NCI-H748 treated with DMSO at 0.1 percent for 48 hours (cell line): ENCODE data around the gene DCST1.

Experiments used
- DNase-seq: peaks from one replicate; lab custom pipeline; 2025; lab: John Stamatoyannopoulos, UW

DCST1 gene

DNA sequence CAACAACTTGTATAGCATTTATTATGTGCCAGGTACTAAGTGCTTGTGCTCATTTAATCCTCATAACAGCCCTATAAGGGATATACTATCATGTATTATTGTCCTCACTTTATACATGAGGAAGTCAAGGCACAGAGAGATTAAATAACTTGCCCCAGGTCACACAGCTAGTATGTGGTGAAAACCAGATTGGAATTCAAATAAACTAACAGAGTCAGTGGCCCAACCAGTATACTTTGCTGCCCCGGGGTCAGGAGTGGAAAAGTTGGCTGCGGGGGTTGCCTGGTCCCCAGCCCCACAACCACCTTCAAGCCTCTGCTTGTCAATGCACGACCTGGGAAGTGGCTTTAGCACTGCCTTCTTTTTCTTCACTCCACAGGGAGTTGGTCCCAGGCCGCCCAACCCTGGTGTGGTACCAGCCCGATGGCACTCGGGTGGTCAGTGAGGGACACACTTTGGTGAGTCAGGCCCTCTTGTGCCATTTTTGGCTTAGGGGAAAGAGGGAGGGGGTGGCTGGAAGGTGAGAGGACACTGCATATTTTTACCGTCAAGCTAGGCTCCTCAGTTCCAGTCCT, 20.0 kb downstream of the DCST1 start:
- no peak for DNase-seq

DNA sequence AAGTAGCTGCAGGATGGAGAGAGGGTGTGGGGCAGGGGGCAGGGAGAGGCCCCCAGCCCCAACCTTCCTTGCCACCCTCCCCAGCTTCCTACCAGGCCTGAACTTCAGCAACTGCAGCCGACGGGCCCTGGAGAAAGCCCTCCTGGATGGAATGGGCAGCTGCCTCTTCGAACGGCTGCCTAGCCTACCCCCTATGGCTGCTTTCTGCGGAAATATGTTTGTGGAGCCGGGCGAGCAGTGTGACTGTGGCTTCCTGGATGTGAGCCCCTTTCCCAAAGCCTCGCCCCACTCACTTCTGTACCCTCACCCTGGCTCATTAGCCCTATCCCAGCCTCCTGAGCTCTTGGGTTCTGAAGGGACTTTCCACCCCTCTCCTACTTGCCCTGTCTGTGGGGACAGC, 23.5 kb downstream of the DCST1 start:
- DNase-seq: no peak

DNA sequence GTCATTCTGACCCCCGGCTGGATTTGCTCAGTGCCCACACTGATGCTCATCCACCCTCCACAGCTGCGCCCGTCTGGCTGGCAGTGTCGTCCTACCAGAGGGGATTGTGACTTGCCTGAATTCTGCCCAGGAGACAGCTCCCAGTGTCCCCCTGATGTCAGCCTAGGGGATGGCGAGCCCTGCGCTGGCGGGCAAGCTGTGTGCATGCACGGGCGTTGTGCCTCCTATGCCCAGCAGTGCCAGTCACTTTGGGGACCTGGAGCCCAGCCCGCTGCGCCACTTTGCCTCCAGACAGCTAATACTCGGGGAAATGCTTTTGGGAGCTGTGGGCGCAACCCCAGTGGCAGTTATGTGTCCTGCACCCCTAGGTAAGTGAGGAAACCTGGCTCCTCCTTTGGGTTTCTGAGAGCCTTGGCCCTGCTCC, 24.2 kb downstream of the DCST1 start:
- DNase-seq: no peak

DNA sequence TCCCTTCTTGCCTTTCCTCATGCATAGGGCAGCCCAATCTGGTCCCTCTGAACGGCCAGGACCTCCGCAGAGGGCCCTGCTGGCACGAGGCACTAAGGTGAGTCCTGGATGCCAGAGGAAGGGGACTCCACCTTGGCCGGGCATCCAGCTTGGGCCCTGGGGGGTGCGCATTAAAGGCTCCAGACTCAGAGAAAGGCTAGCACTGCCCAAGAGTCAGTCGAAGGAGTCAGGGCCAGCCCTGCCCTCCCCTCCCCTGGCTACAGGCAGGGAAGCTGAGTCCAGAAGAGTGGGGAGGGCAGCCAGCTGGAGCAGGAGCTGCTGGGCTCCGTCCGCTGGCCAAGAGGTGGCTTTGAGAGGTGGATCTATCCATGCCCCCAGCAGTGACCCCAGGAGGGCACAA, 27.1 kb downstream of the DCST1 start:
- DNase-seq: no peak

DNA sequence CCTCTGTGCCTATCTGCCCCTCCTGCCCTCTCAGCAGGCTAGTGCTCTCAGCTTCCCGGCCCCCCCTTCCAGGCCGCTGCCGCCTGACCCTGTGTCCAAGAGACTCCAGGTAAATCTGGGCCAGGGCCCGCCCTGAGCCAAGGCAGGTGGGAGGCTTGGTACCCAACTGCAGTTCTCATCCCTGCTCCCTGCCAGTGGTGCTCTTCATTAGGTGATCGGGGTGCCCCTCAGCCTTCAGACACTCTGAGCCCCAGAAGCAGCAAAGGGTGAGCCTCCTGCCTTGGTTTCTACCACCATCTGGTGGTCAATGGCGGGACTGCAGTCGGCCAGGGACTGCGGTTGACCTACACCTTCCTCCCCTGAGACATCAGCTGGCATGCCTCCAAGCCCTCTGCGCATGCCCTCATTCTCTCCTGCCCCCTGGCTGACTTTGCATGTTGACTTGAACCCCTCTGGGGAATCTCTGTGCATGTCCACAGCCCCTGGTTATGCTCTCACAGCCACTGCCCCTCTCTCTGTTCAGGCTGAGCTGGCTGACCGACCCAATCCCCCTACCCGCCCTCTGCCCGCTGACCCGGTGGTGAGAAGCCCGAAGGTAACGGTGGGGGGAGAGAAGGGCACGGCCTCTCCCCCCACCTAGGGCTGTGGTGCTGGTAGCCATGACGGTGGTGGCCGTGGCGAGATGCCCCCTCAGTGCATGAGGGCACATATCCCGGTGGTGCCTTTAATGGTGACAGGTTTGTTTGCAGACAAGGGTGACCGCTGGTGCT, 27.9 kb downstream of the DCST1 start:
- DNase-seq: peak; percentile 73

DNA sequence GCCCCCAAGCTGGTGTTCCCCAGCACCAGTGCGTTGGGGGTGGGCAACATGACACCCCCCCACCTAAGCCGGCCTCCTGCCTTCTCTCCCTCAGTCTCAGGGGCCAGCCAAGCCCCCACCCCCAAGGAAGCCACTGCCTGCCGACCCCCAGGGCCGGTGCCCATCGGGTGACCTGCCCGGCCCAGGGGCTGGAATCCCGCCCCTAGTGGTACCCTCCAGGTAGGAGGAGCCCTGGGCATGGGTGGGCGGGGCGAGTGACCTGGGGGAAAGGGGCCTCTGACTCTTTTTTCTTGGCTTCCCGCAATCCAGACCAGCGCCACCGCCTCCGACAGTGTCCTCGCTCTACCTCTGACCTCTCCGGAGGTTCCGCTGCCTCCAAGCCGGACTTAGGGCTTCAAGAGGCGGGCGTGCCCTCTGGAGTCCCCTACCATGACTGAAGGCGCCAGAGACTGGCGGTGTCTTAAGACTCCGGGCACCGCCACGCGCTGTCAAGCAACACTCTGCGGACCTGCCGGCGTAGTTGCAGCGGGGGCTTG, 28.6 kb downstream of the DCST1 start:
- DNase-seq: no peak

DNA sequence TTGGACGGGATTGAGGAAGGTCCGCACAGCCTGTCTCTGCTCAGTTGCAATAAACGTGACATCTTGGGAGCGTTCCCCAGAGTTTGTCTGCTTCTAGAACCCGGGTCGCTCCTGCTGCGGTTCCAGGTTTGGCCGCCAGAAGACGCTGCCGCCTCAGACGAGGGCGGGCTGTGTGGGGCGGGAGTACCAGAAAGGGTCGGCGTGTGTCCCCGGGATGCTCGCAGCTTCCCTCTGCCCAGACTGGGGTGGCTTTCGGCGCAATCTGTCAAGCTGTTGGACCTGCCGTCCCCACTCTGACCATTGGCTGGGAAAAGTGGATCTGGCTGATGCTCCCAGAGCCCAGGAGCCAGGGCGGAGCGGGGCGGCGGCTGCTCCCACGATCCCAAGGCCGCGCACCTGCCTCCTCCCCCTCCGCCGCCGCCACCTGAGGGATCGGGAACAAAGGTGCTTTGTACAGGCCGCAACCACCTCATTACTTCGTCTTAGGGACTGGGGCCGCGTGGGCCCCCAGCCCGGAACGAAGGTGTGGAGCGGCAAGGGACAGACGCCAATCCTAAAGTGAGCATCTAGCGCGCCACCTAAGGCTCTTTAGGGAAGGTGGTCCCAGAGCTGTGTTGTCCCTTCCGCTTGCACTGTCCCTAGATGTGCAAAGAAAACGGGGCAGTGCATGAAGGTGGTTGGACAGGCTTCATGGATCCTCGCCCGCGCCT, 29.2 kb downstream of the DCST1 start:
- peak; percentile 70 for DNase-seq

DNA sequence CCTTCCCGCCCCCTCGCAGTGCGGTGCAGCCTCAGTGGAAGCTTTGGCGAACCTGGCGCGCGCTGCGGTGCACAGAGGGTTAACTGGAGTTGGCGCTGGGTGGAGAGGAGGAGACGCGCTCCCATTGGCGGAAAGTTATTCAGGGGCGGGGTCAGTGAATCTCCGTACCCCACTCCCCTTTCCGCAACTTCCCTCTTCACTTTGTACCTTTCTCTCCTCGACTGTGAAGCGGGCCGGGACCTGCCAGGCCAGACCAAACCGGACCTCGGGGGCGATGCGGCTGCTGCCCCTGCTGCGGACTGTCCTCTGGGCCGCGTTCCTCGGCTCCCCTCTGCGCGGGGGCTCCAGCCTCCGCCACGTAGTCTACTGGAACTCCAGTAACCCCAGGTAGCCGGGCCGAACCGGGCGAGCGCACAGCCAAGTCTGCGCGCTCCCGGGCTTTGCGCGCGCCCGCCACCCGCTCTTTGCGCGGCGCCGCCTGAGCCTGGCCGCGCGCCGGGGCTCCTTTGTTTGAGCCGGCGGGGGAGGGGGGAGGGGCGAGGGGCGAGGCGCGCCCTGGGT, 30.0 kb downstream of the DCST1 start, which contains the start of gene EFNA4:
Gene EFNA4, plus strand, starts transcription at position 191 of the 561 bp plus-strand sequence. Its CDS starts 84 bp downstream, at position 275.
- peak; percentile 68 for DNase-seq

DNA sequence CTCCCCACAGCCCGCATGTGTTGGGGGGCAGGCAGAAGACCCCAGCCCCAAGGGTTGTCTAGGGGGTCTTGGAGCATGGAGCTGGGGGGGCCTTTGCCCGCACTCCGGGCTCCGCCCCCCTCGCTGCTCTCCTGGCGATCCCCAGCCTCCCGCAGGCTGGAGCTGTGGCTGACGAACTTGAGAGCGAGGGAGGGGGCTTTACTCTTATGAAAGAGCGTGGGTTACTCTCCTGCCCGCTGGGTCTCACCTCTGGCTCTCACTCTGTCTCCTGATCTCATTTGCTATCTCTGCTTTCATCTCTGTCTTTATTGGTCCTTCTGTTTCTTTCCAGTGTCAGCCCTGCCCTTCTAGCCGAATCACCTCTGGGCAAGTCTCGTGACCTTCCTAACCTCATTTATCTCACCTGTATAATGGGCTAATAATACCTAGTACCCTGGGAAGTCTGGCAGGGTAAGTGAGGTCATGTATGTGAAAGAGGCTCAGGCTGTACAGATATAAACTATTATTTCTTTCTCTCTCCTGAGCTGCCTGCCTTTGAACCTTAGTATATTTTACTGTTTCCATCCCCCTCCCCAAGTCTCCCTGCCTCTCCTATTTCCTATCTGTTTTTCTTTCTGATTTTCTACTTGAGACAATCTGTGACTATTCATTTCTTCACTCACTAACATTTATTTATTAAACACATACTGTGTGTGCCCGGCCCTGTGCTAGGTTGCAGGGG, 30.6 kb downstream of the DCST1 start:
- no peak for DNase-seq

DNA sequence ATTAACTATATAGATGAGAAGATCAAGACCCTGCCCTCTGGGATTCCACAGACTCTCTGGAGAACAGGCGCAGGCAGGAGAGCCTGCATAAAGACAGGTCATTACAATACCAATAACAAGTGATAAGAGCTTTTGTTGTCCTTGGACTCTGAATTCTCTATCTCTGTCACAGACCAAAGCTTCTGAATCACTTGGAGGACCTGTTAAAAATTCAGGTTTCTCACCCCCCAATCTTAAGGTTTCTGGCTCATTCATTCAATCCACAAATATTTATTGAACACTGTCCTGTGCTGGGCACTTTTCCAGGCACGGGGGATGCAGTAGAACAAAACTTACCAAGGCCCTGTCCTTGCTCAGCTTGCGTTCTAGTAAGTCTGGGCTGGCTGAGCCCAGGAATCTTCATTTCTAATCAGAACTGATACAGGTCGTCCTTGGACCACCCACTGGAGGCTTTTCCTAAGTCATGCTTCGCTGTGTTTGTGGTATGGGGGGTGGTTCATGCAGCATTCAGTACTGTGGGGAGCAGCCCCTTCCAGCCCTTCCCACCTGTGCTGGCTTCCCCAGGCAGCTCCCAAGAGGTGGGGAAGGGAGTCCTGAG, 31.3 kb downstream of the DCST1 start:
- no peak for DNase-seq

DNA sequence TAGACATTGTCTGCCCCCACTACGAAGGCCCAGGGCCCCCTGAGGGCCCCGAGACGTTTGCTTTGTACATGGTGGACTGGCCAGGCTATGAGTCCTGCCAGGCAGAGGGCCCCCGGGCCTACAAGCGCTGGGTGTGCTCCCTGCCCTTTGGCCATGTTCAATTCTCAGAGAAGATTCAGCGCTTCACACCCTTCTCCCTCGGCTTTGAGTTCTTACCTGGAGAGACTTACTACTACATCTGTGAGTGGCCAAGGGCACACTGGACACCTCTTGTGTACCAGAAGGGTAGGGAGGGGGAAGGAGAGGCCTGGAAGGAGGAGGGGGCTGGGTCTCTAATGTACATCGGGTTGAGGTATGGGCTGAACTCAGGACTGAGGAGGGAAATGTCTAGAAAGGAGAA, 33.2 kb downstream of the DCST1 start:
- DNase-seq: no peak

DNA sequence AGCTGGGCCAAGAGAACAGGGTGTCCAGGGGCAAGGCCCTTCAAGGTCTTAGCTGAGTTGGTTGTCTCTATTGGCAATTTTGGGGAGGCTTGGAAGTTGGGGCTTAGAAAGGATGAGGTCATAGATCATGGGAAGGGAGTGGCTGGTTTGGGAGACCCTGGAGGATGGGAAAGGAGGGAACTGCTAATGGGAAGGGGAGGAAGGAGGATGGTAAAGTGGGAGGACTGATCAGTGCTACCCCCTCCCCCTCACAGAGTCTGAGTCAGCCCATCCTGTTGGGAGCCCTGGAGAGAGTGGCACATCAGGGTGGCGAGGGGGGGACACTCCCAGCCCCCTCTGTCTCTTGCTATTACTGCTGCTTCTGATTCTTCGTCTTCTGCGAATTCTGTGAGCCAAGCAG, 35.0 kb downstream of the DCST1 start:
- no peak for DNase-seq

DNA sequence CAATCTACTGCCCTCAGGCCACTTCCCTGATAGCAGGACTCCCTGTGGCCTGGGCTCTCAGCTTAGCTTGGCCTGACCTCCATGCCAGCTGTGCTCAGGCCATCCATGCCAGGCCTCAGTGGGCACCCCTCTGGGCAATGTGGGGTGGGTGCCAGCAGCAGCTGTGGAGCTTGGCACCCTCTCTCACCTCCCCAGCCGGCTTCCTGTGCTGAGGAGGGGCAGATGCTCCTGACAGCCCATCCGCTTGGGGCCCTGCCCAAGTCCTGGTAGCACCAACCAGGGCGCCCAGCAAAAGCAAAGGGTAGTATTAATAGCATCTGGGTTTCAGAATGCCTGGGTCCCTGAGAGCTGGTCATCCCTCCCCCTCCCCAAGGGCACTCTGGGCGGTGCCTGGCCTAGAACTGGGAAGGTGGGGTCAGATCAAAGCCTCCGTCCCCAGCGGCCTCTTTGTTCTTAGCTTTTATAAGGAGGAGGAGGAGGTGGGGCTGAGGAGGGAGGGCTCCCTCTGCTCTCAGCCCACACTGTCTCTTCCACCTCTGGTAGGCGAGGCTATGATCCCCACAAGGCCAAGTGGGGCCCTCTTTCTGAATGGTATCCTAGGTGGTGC, 36.0 kb downstream of the DCST1 start:
- no peak for DNase-seq

DNA sequence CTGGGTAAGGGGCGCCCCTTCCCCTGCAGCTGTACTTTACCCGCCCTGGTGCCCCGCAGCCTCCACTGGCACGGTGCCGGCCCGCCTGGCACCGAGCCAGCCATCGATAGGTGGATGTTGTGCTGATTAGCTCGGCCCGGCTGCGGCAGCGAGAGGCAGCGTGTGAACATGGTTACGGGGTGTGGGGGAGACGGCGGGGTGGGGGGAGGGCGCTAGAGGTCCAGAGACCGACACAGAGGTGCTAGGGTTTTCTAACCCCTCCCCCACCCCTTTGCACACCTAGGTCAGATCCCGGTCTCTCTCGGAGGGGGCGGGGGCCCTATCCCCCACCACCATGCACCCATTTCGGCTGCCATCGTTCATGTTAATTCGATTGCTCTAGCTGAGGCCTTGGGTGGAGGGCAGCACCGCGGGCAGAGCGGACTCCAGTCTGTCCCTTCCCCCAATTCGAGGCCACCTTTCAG, 36.6 kb downstream of the DCST1 start:
- peak; percentile 59 for DNase-seq

DNA sequence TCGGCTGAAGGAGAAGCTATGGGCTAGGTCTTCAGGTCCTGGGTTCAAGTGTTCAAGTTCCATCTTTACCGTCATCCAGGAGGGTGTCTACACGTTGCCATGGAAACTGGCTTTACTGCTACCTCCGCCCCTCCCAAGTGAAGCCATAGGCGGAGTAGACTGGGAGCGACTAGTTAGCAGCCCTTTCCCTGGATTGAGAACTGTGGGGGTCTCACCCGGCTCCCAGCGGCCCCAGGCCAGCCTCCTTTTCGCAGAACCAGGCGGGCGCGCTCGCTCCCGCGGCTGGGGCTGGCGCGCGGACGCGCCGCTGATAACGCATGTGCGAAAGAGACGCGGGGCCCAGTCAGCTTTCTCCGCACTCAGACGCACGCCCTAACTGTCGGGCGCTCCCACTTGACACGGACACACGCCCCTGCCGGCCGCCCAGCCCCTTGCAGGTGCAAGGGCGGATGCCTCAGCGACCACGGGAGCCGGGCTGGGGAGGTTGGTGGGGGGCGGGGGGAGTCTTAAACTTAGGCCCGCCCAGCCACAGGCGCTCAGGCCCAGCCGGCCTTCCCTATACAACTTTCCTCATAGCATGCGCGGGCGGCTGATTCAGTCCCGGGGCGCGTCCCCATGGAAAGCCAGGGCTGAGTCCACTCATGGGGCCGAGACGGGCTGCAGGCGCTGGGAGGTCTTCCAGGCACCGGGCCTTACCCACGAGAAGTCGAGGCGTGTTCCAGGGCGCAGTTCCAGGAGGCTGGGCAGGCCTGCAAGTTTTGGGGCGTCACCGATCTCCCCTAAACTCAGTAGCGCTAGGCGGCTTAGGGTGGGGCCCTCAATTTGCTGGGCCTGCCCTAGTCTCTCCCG, 37.3 kb downstream of the DCST1 start:
- DNase-seq: peak; percentile 69

DNA sequence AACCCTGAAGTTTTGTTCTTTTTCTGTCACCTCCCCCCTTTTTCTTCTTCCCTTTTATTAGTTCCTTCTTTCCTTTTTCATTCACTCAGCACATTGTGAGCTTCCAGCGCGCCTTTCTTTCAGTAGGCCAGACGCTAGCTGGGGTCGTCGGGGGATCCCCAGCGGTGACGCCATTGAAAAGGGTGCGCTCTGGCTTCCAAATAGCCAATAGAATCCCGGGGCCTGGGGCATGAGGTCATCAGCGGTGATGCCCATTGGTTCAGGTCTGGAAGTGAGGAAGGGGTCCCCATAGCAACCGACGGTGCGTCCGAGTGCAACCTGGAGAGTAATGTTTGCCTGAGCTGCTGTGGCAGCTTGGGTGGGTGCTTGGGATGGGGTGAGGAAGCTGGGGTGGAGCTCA, 38.1 kb downstream of the DCST1 start:
- DNase-seq: no peak

DNA sequence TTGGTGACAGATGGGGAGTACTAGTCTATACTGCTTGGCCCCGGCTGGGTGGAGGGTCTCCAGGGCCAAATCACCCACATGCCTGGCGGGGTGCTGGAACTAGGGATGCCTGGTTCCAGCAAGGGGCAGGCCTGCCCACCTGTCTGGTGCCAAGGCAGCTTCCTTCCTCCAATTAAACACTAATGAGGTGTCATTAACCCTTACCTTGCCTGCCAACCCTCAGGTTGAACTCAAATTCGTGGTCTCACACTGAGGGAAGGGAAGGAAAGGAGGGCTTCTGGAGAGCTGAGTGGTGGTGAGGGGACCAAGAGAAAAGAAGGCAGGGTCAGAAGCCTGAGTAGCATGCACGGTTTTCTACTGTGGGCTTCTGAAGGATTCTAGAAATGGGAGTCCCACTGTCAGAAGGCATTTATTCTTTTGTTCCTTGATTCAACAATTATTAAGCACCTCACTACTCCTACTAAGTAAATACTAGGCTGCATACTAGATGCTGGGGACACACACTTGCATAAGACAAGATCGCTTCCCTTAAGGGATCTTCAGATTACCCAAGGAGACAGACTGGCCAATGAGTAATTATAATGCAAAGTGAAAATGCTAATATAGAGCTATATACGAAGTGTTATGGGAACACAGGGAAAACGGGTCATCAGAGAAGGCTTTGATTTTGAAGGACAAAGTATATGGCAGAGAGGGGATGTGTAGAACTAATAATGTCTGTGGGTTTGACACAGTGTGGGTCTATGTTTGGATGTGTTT, 39.1 kb downstream of the DCST1 start:
- no peak for DNase-seq

DNA sequence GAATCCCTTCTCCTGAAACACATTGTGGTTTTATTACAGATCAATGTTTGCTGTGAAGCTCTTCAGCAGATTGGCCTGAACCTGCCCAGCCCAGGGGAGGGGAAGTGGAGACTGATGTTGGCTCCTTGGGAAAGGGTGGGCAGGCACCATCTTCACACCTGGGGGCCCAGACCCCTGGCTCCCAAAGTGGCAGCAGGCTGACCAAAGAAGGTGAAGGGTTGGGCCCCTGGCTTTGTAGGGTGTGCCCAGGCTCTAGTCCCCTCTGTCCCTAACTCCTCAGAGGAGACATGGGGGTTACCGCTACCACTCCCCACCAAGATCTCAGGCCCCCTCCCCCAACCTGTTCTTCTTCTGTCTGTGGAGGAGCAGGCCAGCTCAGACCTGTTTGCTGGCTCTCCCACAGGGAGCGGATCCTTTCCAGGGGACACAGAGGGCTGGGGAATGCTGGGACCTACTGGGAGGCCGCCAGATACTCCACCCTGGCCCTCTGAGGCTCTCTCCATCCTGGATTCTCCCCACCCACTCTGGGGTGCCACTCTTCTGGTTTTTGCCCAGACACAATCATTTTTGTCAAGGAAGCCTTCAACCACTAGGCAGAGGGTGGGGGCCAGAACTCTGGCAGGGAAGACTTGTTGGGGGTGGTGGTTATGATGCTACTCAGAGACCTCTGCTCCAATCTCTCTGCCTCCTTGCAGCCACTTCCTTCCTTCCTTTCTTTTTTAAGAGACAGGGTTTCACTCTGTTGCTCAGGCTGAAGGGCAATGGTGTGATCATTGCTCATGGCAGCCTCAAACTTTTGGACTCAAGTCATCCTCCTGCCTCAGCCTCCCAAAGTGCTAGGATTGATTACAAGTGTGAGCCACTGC, 40.0 kb downstream of the DCST1 start:
- DNase-seq: no peak
